Endothelial cell of umbilical vein (primary cell): ENCODE results near the gene WDR86. TPM values are rescaled to one million over a fixed set of nuclear protein-coding genes. Genes with fewer than 3 reads are reported as not detected.

Source experiments
- BruUV-seq: library from RNA; stranded (reverse); fragments of 400-500 nt; replicated peaks from 2 replicates; lab custom pipeline; 2021; lab: Mats Ljungman, UMichigan
- CTCF ChIA-PET: fragments of 300-600, 350-600 bp; sonication (Branson Sonifier 250); formaldehyde crosslinking; loops from one replicate; lab custom pipeline; 2021; ENCODE audit warnings: antibody characterized with exemption, inconsistent platforms; lab: Charles Lee
- POLR2A ChIA-PET: fragments of 300-600, 350-600 bp; sonication (Branson Sonifier 250); formaldehyde crosslinking; loops from one replicate; lab custom pipeline; 2021; ENCODE audit warnings: antibody characterized with exemption, inconsistent platforms; lab: Charles Lee
- DNase-seq: peaks from one replicate; pipeline ENCODE4 v3.0.0-alpha.2; 2011; ENCODE audit warnings: low read depth, low spot score
- FAIRE-seq: peaks from 2 replicates; lab custom pipeline; 2011; peaks lifted over from hg19 to GRCh38; lab: Jason Lieb, UNC
- H2AFZ ChIP-seq: 2 replicates; pipeline ENCODE4 v1.6.0; 2012; ENCODE audit warnings: low read depth, low read length, control low read depth, inconsistent platforms
- H3K27ac ChIP-seq: 2 replicates; pipeline ENCODE4 v1.5.1; 2011; ENCODE audit warnings: low read depth, mild to moderate bottlenecking, control low read depth, low read length, moderate library complexity; ENCODE audit not compliant: insufficient read depth
- H3K27me3 ChIP-seq, 2 experiments: 2 replicates each; pipeline versions ENCODE4 v1.6.0 to v1.6.1; 2011; ENCODE audit warnings: low read length in 2 of 2, mixed read lengths in 1 of 2; ENCODE audit not compliant: control insufficient read depth in 2 of 2, insufficient read depth in 2 of 2
- H3K36me3 ChIP-seq, 2 experiments: 2 replicates in 1 of 2; 3 replicates in 1 of 2; pipeline ENCODE4 v1.5.1; 2011; ENCODE audit warnings: low read length in 2 of 2, mild to moderate bottlenecking in 1 of 2, moderate library complexity in 1 of 2; ENCODE audit not compliant: control insufficient read depth in 2 of 2, insufficient read depth in 2 of 2; ENCODE audit errors: extremely low read depth in 1 of 2
- H3K4me1 ChIP-seq: 3 replicates; pipeline ENCODE4 v1.5.1; 2011; ENCODE audit warnings: mild to moderate bottlenecking, low read length; ENCODE audit not compliant: control insufficient read depth, insufficient read depth; ENCODE audit errors: extremely low read depth
- H3K4me2 ChIP-seq: 2 replicates; pipeline ENCODE4 v1.6.1; 2011; ENCODE audit warnings: low read length, control low read depth, mixed read lengths; ENCODE audit not compliant: insufficient read depth
- H3K4me3 ChIP-seq, 3 experiments: fragments of 200-600 bp in 1 of 3; sonication (generic), shearing (Covaris generic) in 1 of 3; replicated peaks in 1 of 3; 2 replicates each; pipeline ENCODE4 v1.5.1; 2011 to 2016; ENCODE audit warnings: control low read depth in 3 of 3, low read length in 3 of 3, mild to moderate bottlenecking in 2 of 3, inconsistent platforms in 1 of 3, low read depth in 1 of 3, moderate library complexity in 1 of 3; ENCODE audit not compliant: insufficient read depth in 1 of 3
- H3K79me2 ChIP-seq: 2 replicates; pipeline ENCODE4 v1.6.0; 2012; ENCODE audit warnings: low read length, inconsistent platforms; ENCODE audit not compliant: control insufficient read depth, insufficient read depth
- H3K9ac ChIP-seq: replicated peaks from 2 replicates; pipeline ENCODE3; 2011; ENCODE audit warnings: low read length, control low read depth; ENCODE audit not compliant: insufficient read depth; ENCODE audit errors: extremely low read depth
- H3K9me1 ChIP-seq: replicated peaks from 3 replicates; pipeline ENCODE4 v1.6.0; 2011; ENCODE audit warnings: mild to moderate bottlenecking, low read length; ENCODE audit not compliant: control insufficient read depth, insufficient read depth; ENCODE audit errors: extremely low read depth
- H3K9me3 ChIP-seq: replicated peaks from 2 replicates; pipeline ENCODE4 v1.5.1; 2012; ENCODE audit warnings: low read length, inconsistent platforms; ENCODE audit not compliant: control insufficient read depth, insufficient read depth
- H4K20me1 ChIP-seq: replicated peaks from 2 replicates; pipeline ENCODE3; 2011; ENCODE audit warnings: mild to moderate bottlenecking, low read length; ENCODE audit not compliant: control insufficient read depth, insufficient read depth; ENCODE audit errors: extremely low read depth
- CTCF ChIP-seq, 2 donors: IDR thresholded peaks; 1 replicate in 1 of 2; 2 replicates in 1 of 2; pipeline ENCODE4 v1.5.1; 2011; ENCODE audit warnings: low read length in 2 of 2, mild to moderate bottlenecking in 2 of 2, moderate library complexity in 2 of 2, control low read depth in 1 of 2, inconsistent platforms in 1 of 2, low read depth in 1 of 2; ENCODE audit not compliant: insufficient read depth in 1 of 2; ENCODE audit errors: extremely low read depth in 1 of 2
- EZH2 ChIP-seq: IDR thresholded peaks from 2 replicates; pipeline ENCODE4 v1.6.1; 2012; ENCODE audit warnings: borderline replicate concordance, low read depth, mild to moderate bottlenecking, moderate library complexity, low read length, inconsistent platforms; ENCODE audit not compliant: severe bottlenecking
- FOS ChIP-seq: IDR thresholded peaks from 2 replicates; pipeline ENCODE4 v1.6.1; 2011; ENCODE audit warnings: mild to moderate bottlenecking, low read length, moderate library complexity, borderline replicate concordance; ENCODE audit not compliant: insufficient read depth
- GATA2 ChIP-seq: IDR thresholded peaks from 2 replicates; pipeline ENCODE4 v1.7.0; 2011; ENCODE audit warnings: low read depth, mild to moderate bottlenecking, moderate library complexity, mixed read lengths, low read length; ENCODE audit not compliant: insufficient read length, insufficient read depth
- JUN ChIP-seq: IDR thresholded peaks from 2 replicates; pipeline ENCODE4 v1.6.1; 2011; ENCODE audit warnings: borderline replicate concordance, low read depth; ENCODE audit not compliant: insufficient read length, insufficient read depth
- MYC ChIP-seq: IDR thresholded peaks from one replicate; pipeline ENCODE4 v1.6.1; 2011; ENCODE audit warnings: mild to moderate bottlenecking, low read depth, low read length
- POLR2A ChIP-seq: IDR thresholded peaks from 2 replicates; pipeline ENCODE4 v1.6.1; 2012; ENCODE audit warnings: low read depth, mild to moderate bottlenecking, control low read depth, low read length
- POLR2AphosphoS5 ChIP-seq: IDR thresholded peaks from 2 replicates; pipeline ENCODE4 v1.6.1; 2012; ENCODE audit warnings: low read depth, mild to moderate bottlenecking, control low read depth, low read length, moderate library complexity; ENCODE audit not compliant: insufficient read depth
- dilution Hi-C: fragments of 300-500 bp; cut with MboI; formaldehyde crosslinking; loops from one replicate; pipeline ENCODE4 v1.15.0; 2019; ENCODE audit warnings: low sequenced_read_pairs; ENCODE audit not compliant: extremely low pct_ligation_motif_present
- intact Hi-C: fragments of 100-400 bp; cut with micrococcal nuclease; formaldehyde crosslinking; loops from one replicate; pipeline ENCODE4 v1.10.0; 2022
- polyA plus RNA-seq, 4 experiments: library from polyadenylated mRNA; depleted of rRNA in 3 of 4; stranded (reverse) in 3 of 4; unstranded in 1 of 4; fragments of >200 nt; gene quantifications; 2 replicates each; pipeline versions ENCODE4 v1.2.1 to v1.2.3, GENCODE V29; 2011 to 2012; ENCODE audit warnings: missing spikeins in 1 of 4
- total RNA-seq: library from RNA; stranded (reverse); gene quantifications from 2 replicates; pipeline ENCODE4 v1.2.3, GENCODE V29; 2021
- TF ChIP-seq, protein P1 (sequence below): IDR thresholded peaks from 2 replicates; pipeline ENCODE4 v1.6.1; 2011; ENCODE audit not compliant: insufficient read depth, insufficient read length

Gene WDR86
- total and polyA plus RNA-seq, 2 donors (not counting 3 experiments of a cell fraction or from before 2014, with no cell fraction given), result not detected

- Histone ChIP-seq H3K9ac (no peak overlapping the region), H3K4me1 (no peaks in the 10 kb centered on the region), H3K27me3 (peaks cover 31 to 36% of the 10 kb centered on the region in 2 experiments), H4K20me1 (no peaks in the 10 kb centered on the region), H3K9me3 (no peaks in the 10 kb centered on the region), H3K4me2 (no peak overlapping the region), H2AFZ (no peak overlapping the region), H3K36me3 (no peaks in the 10 kb centered on the region), H3K27ac (no peak overlapping the region), H3K4me3 (no peak overlapping the region), H3K79me2 (no peaks in the 10 kb centered on the region), H3K9me1 (no peaks in the 10 kb centered on the region)
- POLR2A ChIA-PET, result no interaction called here
- dilution Hi-C loops, result no loop called here
- DNase-seq (no peak), FAIRE-seq (no peak)
- TF ChIP-seq FOS (no peak), EZH2 (no peak), GATA2 (no peak), POLR2AphosphoS5 (no peak), MYC (no peak), JUN (no peak), POLR2A (no peak), CTCF (IDR thresholded peaks at IDR 0.05; ENCODE audit: extremely low read depth in 1 of 2, insufficient read depth in 1 of 2, low read depth in 1 of 2, low read length in 2 of 2) (no peak)
- TF ChIP-seq, protein P1, sequence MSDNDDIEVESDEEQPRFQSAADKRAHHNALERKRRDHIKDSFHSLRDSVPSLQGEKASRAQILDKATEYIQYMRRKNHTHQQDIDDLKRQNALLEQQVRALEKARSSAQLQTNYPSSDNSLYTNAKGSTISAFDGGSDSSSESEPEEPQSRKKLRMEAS, result no peak
- CTCF ChIA-PET, result no interaction called here
- no TSS peak for BruUV-seq
- intact Hi-C loops, result no loop called here
Observed at GRCh38 chr7:151406886-151407583, 2.8 kb downstream of the WDR86 start.
